ENCODE data around the gene SYTL3.

SYTL3 gene

DNA sequence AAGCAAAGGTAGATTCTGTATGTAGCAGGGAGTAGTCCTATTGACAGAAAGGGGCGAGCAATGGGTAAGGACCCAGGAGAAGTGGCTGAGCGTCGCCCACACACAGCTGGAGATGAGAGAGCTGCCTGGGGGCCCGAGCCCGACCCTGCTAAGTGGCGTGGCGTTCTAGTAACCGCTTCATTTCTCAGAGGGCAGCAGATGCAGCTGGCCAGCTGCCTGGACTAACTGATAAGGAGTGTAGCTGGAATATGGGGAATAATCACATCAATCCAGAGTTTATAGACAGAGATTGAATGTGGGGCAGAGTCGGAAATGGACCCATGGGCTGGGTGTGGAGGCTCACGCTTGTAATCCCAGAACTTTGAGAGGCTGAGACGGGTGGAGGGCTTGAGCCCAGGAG, 104.9 kb downstream of the SYTL3 start:
- in situ Hi-C loops (cut with HindIII; ENCODE audit: low sequenced_read_pairs): loop anchor here (5.0 kb wide), 1 partner anchor 47 kb away; no protein-coding TSS in a partner anchor
- DNase-seq (ENCODE audit: low read depth): no peak
- no peak overlapping the region for H3K4me3 ChIP-seq (ENCODE audit: low read depth, low read length)
- TF ChIP-seq, protein P1, sequence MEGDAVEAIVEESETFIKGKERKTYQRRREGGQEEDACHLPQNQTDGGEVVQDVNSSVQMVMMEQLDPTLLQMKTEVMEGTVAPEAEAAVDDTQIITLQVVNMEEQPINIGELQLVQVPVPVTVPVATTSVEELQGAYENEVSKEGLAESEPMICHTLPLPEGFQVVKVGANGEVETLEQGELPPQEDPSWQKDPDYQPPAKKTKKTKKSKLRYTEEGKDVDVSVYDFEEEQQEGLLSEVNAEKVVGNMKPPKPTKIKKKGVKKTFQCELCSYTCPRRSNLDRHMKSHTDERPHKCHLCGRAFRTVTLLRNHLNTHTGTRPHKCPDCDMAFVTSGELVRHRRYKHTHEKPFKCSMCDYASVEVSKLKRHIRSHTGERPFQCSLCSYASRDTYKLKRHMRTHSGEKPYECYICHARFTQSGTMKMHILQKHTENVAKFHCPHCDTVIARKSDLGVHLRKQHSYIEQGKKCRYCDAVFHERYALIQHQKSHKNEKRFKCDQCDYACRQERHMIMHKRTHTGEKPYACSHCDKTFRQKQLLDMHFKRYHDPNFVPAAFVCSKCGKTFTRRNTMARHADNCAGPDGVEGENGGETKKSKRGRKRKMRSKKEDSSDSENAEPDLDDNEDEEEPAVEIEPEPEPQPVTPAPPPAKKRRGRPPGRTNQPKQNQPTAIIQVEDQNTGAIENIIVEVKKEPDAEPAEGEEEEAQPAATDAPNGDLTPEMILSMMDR (IDR thresholded peaks at IDR 0.05; ENCODE audit: low read depth, low read length, missing control alignments): no peak

DNA sequence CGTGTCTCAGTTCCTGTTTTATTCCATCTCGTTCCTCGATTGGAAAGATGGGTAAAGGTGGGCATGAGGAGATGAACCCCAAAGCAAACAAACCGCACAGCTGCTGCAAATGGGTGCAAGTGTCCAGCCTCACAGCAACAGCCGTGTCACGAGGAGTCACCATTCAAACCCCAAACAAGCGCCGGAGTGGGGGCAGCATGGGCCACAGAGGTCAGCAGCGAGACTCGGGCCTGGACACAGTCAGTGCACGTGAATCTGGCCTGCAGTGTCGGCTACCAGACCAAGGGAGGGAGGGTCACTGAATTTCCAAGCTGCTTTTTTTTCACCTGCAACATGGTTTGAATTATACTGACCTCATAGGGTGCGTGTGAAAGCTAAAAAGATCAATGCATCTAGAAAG, 105.8 kb downstream of the SYTL3 start:
- in situ Hi-C loops (cut with HindIII; ENCODE audit: low sequenced_read_pairs): loop anchor here (5.0 kb wide), 1 partner anchor 48 kb away; no protein-coding TSS in a partner anchor
- no peak for DNase-seq (ENCODE audit: low read depth)
- H3K4me3 ChIP-seq (ENCODE audit: low read depth, low read length): no peak overlapping the region
- TF ChIP-seq, protein P1 (IDR thresholded peaks at IDR 0.05; ENCODE audit: low read depth, low read length, missing control alignments): no peak

DNA sequence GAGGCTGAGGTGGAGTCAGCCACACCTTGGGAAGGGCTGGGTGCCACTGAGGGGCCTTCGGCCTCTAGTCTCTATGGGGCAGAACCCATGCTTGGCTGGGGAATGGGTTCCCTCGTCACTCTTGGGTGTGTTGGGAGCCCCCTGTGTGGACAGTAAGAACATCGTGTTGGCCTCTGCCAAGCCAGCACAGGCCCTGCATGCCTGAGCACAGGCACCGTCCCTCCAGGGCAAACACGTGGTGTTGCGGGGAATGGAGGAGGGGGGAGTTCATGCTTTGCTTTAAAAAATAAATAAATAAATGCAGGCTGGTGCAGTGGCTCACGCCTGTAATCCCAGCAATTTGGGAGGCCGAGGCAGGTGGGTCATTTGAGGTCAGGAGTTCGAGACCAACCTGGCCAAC, 106.3 kb downstream of the SYTL3 start:
- DNase-seq (ENCODE audit: low read depth): no peak
- no peak overlapping the region for H3K4me3 ChIP-seq (ENCODE audit: low read depth, low read length)
- in situ Hi-C loops (cut with HindIII; ENCODE audit: low sequenced_read_pairs): loop anchor here (5.0 kb wide), 1 partner anchor 49 kb away; no protein-coding TSS in a partner anchor
- TF ChIP-seq, protein P1 (IDR thresholded peaks at IDR 0.05; ENCODE audit: low read depth, low read length, missing control alignments): no peak

DNA sequence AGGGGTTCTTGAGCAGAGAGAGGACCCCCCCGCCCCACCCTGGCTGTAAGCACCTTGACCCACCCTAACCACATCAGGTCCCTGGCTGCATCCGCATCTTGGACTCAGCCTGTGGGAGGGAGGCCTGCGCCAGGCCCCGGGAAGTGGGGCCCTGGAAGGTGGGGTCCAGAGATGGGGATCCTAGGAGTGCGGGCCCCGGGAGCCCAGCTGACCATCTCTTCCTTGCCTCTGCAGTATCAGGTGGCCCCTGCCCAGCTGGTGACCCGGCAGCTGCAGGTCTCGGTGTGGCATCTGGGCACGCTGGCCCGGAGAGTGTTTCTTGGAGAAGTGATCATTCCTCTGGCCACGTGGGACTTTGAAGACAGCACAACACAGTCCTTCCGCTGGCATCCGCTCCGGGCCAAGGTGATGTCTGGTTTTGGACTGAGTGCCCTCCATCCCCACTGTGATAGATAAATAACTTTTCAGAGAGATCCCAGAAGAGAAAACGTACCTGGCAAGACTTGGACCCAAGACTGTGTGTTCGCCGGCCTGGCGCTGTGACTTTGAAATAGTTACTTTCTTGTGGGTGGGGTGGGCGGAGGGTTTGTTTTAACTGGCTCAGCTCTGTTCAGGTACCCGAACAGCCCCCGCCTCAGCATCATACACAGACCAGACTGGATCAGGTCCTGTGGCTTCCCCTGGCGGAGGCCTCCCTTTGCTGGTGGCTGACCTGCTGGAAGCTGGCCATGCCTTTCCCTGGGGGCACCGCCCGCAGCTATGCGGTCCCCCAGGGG, 107.3 kb downstream of the SYTL3 start:
- H3K4me3 ChIP-seq (ENCODE audit: low read depth, low read length): no peak overlapping the region
- TF ChIP-seq, protein P1 (IDR thresholded peaks at IDR 0.05; ENCODE audit: low read depth, low read length, missing control alignments): no peak
- no peak for DNase-seq (ENCODE audit: low read depth)
- in situ Hi-C loops (cut with HindIII; ENCODE audit: low sequenced_read_pairs): loop anchor here (5.0 kb wide), 1 partner anchor 50 kb away; no protein-coding TSS in a partner anchor

DNA sequence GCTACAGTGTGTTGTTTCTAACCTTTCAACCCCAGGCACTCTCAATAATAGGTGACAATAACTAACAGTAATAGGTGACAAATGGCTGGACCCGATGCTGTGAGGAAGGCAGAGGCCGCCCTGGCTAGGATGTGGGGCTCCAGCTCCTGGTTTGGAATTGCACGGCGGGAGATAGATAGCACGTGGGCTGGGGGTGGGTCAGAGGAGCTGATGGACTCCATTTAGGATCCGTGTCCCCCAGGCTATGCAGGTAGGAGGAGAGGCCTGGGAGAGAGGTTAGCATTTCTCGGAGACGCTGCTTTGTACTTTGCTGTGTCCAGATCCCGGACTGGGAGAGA, 107.9 kb downstream of the SYTL3 start:
- TF ChIP-seq, protein P1 (IDR thresholded peaks at IDR 0.05; ENCODE audit: low read depth, low read length, missing control alignments): no peak
- in situ Hi-C loops (cut with HindIII; ENCODE audit: low sequenced_read_pairs): loop anchor here (5.0 kb wide), 1 partner anchor 50 kb away; no protein-coding TSS in a partner anchor
- DNase-seq (ENCODE audit: low read depth): no peak
- no peak overlapping the region for H3K4me3 ChIP-seq (ENCODE audit: low read depth, low read length)

DNA sequence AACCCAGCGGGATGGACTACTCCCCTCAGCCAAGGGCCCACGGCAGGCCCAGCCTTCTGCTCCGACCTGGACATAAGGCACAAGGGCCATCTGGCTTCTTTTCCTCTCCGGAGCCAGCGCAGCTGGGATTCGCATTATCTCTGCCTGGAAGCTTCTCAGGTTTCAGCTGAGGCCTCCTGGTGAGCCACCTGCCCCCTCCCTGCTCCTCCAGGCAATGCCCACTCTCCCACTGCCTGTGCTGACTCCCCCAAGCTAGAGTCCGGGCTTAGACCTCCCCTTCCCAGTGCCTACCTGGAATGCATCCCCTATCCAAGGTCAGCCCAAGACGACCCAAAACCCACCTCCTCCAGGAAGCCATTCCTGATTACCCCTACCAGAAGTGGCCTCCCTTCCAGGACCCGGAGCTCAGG, 108.6 kb downstream of the SYTL3 start:
- TF ChIP-seq, protein P1 (IDR thresholded peaks at IDR 0.05; ENCODE audit: low read depth, low read length, missing control alignments): no peak
- H3K4me3 ChIP-seq (ENCODE audit: low read depth, low read length): no peak overlapping the region
- DNase-seq (ENCODE audit: low read depth): no peak
- in situ Hi-C loops (cut with HindIII; ENCODE audit: low sequenced_read_pairs): loop anchor here (5.0 kb wide), 1 partner anchor 51 kb away; no protein-coding TSS in a partner anchor
